Putamen (tissue), 1 donor: ENCODE data around the gene TTC23.
"Not testable (repeated sequence)": the region's sequence is repeated elsewhere in the genome, so short reads cannot be mapped to it uniquely, and the experiment has no call there.

Experiments used
- DNase-seq: peaks from one replicate; pipeline ENCODE4 v3.0.0-alpha.2; 2016; ENCODE audit warnings: low spot score

The TTC23 gene

GRCh38 chr15:99197856-99198255, 51.5 kb downstream of the TTC23 start:
- DNase-seq, result no peak

GRCh38 chr15:99192181-99192580, 57.2 kb downstream of the TTC23 start:
- not testable (repeated sequence) for DNase-seq

- no peak for DNase-seq
Measured at GRCh38 chr15:99187936-99188335, 61.4 kb downstream of the TTC23 start.

GRCh38 chr15:99185414-99186130, 63.8 kb downstream of the TTC23 start:
- no peak for DNase-seq

- DNase-seq, result no peak
Measured at GRCh38 chr15:99182791-99183190, 66.6 kb downstream of the TTC23 start.

- DNase-seq, result peak; percentile 10
Measured at GRCh38 chr15:99181545-99181971, 67.8 kb downstream of the TTC23 start.

GRCh38 chr15:99180964-99181306, 68.4 kb downstream of the TTC23 start:
- DNase-seq, result no peak

GRCh38 chr15:99180086-99180963, 69.1 kb downstream of the TTC23 start:
- DNase-seq, result no peak

GRCh38 chr15:99177679-99178078, 71.7 kb downstream of the TTC23 start:
- no peak for DNase-seq

GRCh38 chr15:99176757-99177156, 72.6 kb downstream of the TTC23 start:
- no peak for DNase-seq

GRCh38 chr15:99174567-99175395, 74.6 kb downstream of the TTC23 start:
- no peak for DNase-seq

GRCh38 chr15:99172989-99173388, 76.4 kb downstream of the TTC23 start:
- no peak for DNase-seq

- DNase-seq, result no peak
Measured at GRCh38 chr15:99172171-99172570, 77.2 kb downstream of the TTC23 start.

- DNase-seq, result no peak
Measured at GRCh38 chr15:99170476-99171065, 78.8 kb downstream of the TTC23 start.

GRCh38 chr15:99169769-99170311, 79.5 kb downstream of the TTC23 start:
- DNase-seq, result no peak

- no peak for DNase-seq
Measured at GRCh38 chr15:99168601-99169580, 80.5 kb downstream of the TTC23 start.

GRCh38 chr15:99167640-99168039, 81.7 kb downstream of the TTC23 start:
- no peak for DNase-seq

- no peak for DNase-seq
Measured at GRCh38 chr15:99167201-99167600, 82.2 kb downstream of the TTC23 start.

- no peak for DNase-seq
Measured at GRCh38 chr15:99165956-99166689, 83.3 kb downstream of the TTC23 start.
